Gastrocnemius medialis (tissue), 4 donors: ENCODE data around the gene AVPR1B.

Experiments
- POLR2A ChIP-seq, 2 donors: fragments of 450-650 bp; IDR thresholded peaks; one replicate each; pipeline ENCODE4 v1.6.1; 2017; ENCODE audit warnings: antibody characterized with exemption in 2 of 2, mild to moderate bottlenecking in 2 of 2, moderate library complexity in 2 of 2
- TF ChIP-seq, protein P1 (sequence below), 5 experiments: fragments of 450-650 bp in 3 of 5; fragments of 200-600 bp in 2 of 5; sonication (generic) in 2 of 5; IDR thresholded peaks in 4 of 5; conservative IDR thresholded peaks in 1 of 5; 1 replicate in 4 of 5; 2 replicates in 1 of 5; pipeline ENCODE4 v1.5.1; 2016 to 2019; ENCODE audit warnings: antibody characterized with exemption in 5 of 5, mild to moderate bottlenecking in 3 of 5, moderate library complexity in 3 of 5

DNA sequence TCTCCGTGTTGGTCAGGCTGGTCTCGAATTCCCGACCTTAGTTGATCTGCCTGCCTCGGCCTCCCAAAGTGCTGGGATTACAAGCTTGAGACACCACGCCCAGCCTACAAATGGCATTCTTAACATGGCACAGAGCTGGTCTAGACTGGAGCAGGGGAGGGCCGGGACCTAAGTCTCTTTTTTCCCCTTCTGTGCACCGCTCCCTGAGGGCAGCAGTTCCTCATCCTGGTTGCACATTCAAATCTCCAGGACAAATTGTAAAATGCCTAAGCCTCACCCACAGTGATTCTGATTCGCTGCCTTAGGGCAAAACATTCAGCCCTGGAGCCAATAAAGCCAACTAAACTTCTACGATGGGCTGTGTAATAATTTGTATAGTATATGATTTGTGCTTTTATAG is 10.1 kb upstream of the AVPR1B start:
- TF ChIP-seq, protein P1, sequence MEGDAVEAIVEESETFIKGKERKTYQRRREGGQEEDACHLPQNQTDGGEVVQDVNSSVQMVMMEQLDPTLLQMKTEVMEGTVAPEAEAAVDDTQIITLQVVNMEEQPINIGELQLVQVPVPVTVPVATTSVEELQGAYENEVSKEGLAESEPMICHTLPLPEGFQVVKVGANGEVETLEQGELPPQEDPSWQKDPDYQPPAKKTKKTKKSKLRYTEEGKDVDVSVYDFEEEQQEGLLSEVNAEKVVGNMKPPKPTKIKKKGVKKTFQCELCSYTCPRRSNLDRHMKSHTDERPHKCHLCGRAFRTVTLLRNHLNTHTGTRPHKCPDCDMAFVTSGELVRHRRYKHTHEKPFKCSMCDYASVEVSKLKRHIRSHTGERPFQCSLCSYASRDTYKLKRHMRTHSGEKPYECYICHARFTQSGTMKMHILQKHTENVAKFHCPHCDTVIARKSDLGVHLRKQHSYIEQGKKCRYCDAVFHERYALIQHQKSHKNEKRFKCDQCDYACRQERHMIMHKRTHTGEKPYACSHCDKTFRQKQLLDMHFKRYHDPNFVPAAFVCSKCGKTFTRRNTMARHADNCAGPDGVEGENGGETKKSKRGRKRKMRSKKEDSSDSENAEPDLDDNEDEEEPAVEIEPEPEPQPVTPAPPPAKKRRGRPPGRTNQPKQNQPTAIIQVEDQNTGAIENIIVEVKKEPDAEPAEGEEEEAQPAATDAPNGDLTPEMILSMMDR (IDR thresholded peaks at IDR 0.05 in 4 of 5, conservative IDR thresholded peaks at IDR 0.05 in 1 of 5): no peak
- TF ChIP-seq POLR2A (IDR thresholded peaks at IDR 0.05): no peak
